C4-2B (cell line): ENCODE data around the gene IGF2BP3.

ENCODE experiments used
- CTCF ChIP-seq: fragments of 450-650 bp; conservative IDR thresholded peaks from 2 replicates; pipeline ENCODE4 v1.5.1; 2017; ENCODE audit warnings: mild to moderate bottlenecking
- ZFX ChIP-seq: fragments of 450-650 bp; IDR thresholded peaks from 2 replicates; pipeline ENCODE4 v1.6.1; 2017

- no peak for TF ChIP-seq CTCF
- no peak for TF ChIP-seq ZFX
These were observed 21.2 kb upstream of the IGF2BP3 start for GRCh38 chr7:23491502-23491901.
